GM20000 (cell line): ENCODE measurements around the gene CFAP97D1.

Source experiments
- DNase-seq: peaks from one replicate; pipeline ENCODE4 v3.0.0; 2012; ENCODE audit warnings: low spot score
- TF ChIP-seq, protein P1 (sequence below): IDR thresholded peaks from 2 replicates; pipeline ENCODE4 v1.5.1; 2012; ENCODE audit warnings: mild to moderate bottlenecking, control low read depth; ENCODE audit errors: extremely low read depth, missing control alignments

CFAP97D1 gene

DNA sequence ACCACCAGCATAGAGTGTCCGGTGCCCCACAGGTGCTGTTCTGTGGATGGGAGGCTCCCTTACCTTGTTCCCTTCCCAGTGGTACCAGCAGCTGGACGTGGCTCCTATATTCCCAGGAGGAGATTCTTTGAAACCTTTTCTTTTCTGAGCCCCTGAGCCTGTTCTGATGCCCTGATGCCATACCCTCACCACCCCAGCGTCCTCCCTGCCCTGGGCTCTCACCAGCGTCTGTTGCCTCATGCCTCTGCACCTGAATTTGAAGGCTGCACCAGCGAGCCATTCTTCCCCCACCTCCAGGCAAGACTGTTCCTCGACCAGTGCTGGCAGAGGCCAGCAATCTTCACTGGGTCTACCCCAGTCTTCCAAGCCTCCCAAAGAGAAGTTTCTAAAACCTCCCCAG is 22.1 kb upstream of the CFAP97D1 start:
- TF ChIP-seq, protein P1, sequence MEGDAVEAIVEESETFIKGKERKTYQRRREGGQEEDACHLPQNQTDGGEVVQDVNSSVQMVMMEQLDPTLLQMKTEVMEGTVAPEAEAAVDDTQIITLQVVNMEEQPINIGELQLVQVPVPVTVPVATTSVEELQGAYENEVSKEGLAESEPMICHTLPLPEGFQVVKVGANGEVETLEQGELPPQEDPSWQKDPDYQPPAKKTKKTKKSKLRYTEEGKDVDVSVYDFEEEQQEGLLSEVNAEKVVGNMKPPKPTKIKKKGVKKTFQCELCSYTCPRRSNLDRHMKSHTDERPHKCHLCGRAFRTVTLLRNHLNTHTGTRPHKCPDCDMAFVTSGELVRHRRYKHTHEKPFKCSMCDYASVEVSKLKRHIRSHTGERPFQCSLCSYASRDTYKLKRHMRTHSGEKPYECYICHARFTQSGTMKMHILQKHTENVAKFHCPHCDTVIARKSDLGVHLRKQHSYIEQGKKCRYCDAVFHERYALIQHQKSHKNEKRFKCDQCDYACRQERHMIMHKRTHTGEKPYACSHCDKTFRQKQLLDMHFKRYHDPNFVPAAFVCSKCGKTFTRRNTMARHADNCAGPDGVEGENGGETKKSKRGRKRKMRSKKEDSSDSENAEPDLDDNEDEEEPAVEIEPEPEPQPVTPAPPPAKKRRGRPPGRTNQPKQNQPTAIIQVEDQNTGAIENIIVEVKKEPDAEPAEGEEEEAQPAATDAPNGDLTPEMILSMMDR: no peak
- DNase-seq: no peak

GRCh38 chr17:43758497-43759174 is 21.6 kb upstream of the CFAP97D1 start, which contains the start of gene SOST:
Gene SOST, minus strand, starts transcription at chr17:43758791. Its CDS starts 50 bp downstream, at chr17:43758741.
- no peak for DNase-seq
- TF ChIP-seq, protein P1: no peak

DNA sequence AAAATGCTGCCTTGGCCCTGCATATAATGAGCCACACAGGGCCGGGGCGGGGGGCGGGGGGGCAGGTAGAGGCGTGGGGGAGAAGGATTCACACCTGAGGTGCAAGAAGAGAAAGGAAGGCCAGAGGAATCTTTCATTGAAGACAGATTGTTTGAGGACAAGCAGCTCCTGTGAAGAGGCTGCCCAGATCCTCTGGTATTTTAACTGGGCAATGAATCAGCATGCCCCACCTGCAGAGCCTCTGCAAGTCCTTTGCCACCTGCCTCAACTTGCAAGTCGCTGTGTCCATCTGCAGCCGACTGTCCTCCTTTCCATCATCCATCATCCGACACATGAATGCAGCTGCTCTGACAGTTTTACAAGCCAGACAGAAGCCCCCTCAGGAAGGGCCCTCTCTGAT is 20.4 kb upstream of the CFAP97D1 start:
- TF ChIP-seq, protein P1: no peak
- no peak for DNase-seq

DNA sequence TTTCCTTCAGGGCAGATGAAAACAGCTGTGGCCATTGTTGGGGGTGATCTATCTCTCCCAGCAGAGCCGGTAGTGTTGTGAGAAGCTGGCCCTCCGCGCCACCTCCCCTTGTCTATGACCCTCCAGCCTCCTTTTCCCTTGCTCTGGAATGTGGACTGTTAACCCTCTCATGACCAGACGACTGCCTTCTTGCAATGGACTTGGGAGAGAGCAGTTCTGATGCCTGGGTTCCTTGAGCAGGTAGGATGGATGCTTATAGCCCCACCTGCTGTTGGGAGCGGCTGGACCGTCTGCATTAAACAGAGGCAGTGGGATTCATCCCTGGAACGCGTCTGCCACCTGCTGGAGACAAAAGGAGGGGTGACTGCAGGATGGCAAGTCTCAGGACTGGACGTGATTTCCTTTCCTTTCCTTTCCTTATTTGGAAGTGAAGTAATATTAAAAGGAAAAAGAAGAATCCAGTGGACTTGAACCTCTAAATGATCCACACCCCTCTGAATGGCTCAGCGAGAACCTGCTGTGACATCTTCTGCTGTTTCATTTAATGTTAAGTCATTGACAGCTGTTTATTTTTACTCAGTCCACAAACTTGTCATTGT is 19.9 kb upstream of the CFAP97D1 start:
- TF ChIP-seq, protein P1: peak; percentile 98

DNA sequence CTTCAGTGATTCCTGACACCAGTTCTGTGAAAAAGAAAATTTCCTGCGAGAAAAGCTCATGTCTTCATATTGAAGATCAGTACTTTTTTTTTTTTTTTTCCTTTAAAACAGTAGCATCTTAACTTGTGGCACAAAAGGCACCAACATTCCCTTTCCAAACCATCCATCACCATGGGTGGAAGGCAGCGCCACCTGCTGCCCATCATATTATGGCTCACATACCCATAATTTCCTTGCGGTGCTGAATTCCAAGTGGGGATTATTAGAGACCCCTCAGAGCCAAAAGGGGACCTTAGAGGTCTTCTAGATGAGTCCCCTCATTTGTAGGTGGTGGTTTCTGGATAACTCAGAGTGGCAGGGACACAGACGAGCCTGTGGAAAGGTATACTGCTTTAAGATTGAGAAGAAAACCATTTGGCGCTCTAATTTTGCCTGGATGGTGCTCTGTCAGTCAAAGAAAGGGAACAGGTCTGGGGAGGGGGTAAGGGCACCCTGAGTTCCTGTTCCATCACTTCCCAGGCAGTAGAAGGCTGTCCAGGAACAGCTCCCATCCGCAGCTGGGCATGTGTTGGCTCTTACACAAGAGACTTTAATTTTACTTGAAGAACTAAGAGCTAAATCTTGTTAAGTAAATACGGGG is 13.7 kb upstream of the CFAP97D1 start:
- TF ChIP-seq, protein P1: peak; percentile 82
- no peak for DNase-seq

More for the DNA sequence above, 19.9 kb upstream of the CFAP97D1 start:
- DNase-seq: peak; percentile 93

DNA sequence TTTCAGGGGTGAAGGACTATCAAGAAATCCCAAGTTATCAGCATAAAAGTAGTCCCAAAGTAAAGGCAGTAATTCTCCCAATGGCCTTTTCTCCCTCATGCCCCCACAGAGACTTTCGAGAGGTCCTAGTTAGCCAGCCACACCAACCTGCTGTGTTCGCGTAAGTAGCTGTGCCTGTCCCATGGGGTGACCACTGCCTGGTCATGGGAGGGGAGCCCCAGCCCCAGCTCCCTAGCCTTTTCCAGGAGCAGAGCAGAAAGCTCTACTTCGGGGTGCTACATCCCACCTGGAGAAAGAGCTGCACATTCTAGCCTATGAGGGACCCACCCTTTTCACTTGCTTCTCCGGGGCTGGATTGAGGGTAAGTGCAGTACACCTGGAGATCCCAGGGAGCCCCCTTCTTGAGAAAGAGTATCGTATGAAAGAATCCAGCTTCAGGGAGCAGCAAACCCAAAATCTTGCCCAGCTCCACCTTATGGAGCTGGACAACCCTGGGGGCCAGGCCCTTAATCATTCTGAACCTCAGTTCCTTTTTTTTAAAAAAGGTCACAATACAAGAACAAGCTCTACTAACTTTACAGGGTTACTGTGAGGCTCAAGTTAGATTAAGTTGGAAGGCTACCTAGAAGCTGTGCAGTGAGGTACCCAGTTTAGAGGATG is 13.1 kb upstream of the CFAP97D1 start:
- TF ChIP-seq, protein P1: no peak
- DNase-seq: no peak

- no peak for DNase-seq
- TF ChIP-seq, protein P1: no peak
Measured at GRCh38 chr17:43767713-43768059, 12.5 kb upstream of the CFAP97D1 start.
